IPS DF 6.9 (cell line): ENCODE results near the gene PIP5K1B.
"Not testable (repeated sequence)": the region's sequence is repeated elsewhere in the genome, so short reads cannot be mapped to it uniquely, and the experiment has no call there.

ENCODE experiments used
- DNase-seq: peaks from one replicate; pipeline ENCODE4 v3.0.0-alpha.2; 2013; ENCODE audit warnings: low read depth, low spot score
- H3K27ac ChIP-seq: one replicate; pipeline ENCODE4 v1.5.1; 2013; ENCODE audit warnings: low read length, control low read depth
- H3K27me3 ChIP-seq: 2 replicates; pipeline ENCODE4 v1.6.1; 2013; ENCODE audit warnings: mild to moderate bottlenecking, low read length; ENCODE audit not compliant: control insufficient read depth, insufficient read depth
- H3K36me3 ChIP-seq: 2 replicates; pipeline ENCODE4 v1.6.1; 2013; ENCODE audit warnings: low read length; ENCODE audit not compliant: control insufficient read depth, insufficient read depth
- H3K4me1 ChIP-seq: 2 replicates; pipeline ENCODE4 v1.6.1; 2013; ENCODE audit warnings: low read length; ENCODE audit not compliant: control insufficient read depth, insufficient read depth
- H3K4me3 ChIP-seq: 2 replicates; pipeline ENCODE4 v1.5.1; 2013; ENCODE audit warnings: mild to moderate bottlenecking, low read length
- H3K9me3 ChIP-seq: 2 replicates; pipeline ENCODE4 v1.6.1; 2013; ENCODE audit warnings: low read length, inconsistent platforms; ENCODE audit not compliant: control insufficient read depth, insufficient read depth
- WGBS: extraction: QIAGEN DNeasy Blood & Tissue Kit; methylation state at CpG from one replicate; pipeline ENCODE4 v1.1.7; 2013; ENCODE audit warnings: mixed read lengths, missing lambda C conversion rate; ENCODE audit not compliant: insufficient read length, insufficient coverage; 5-methylcytosine and 5-hydroxymethylcytosine counted together

PIP5K1B gene

DNA sequence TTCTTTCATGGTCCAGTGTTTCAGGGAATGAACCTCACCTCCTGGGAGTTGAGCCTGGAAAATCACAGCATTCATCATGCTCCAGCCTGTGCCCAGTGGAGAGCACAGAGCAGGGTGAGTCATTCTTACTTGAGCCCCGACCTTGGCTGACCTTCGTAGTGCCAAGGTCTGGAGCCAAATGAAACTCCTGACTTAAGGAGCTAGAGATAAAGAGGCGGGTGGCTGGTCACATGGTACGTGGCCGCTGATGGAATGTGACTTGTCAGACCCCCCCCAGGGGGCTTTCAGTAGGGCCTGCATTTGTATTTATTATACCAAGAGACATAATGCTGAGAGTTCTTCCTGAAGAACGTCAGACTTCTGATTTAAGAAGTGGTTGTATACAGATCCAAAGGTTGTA lies 15.0 kb upstream of the PIP5K1B start:
- no peak for DNase-seq
- H3K36me3 ChIP-seq, result no peaks in the 10 kb centered on the region
- no peak overlapping the region for H3K27ac ChIP-seq
- no peaks in the 10 kb centered on the region for H3K9me3 ChIP-seq
- H3K4me1 ChIP-seq, result no peaks in the 10 kb centered on the region
- H3K4me3 ChIP-seq, result no peak overlapping the region
- no CpG with 5 or more reads among the region's 6 CpGs for WGBS
- H3K27me3 ChIP-seq, result no peaks in the 10 kb centered on the region

DNA sequence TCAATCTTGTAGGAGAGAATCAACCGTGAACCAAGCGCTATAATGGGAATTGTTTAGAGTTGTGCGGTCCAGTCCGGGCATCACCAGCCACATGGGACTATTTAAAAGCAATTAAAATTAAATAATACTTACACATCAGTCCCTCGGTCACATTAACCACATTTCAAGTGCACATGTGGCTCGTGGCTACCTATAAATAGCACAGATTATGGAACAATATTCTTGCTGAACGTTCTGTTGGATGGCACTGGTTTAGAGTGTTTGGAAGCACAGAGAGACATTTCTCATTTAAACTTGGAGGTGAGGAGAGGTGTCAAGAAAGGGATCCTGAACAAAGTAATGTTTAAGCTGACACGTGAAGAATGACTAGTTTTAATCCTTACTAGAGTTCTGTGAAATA lies 12.5 kb upstream of the PIP5K1B start:
- no peaks in the 10 kb centered on the region for H3K36me3 ChIP-seq
- H3K27ac ChIP-seq, result no peak overlapping the region
- no peak for DNase-seq
- H3K9me3 ChIP-seq, result no peaks in the 10 kb centered on the region
- no peak overlapping the region for H3K4me3 ChIP-seq
- no peaks in the 10 kb centered on the region for H3K27me3 ChIP-seq
- WGBS, result no CpG with 5 or more reads among the region's 8 CpGs
- H3K4me1 ChIP-seq, result no peaks in the 10 kb centered on the region

DNA sequence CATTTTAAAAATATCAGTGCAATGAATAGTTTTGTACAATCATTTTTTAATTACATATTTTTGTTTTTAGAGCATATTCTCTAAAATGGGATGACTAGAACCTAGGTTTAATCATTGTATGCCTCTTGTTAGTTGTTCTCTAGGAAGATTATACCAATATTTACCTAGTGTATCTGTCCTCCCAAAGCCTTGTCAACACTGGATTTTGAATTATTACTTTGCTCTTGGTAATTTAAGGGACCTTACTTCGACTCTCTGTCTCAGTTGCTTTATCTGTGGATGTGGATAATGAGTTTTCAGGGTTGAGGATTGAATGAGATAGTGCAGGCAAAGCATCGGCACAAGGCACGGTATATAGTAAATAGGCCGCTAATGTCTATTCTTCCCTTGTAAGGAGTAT lies 10.9 kb upstream of the PIP5K1B start:
- H3K27ac ChIP-seq, result no peak overlapping the region
- H3K36me3 ChIP-seq, result no peaks in the 10 kb centered on the region
- WGBS, result no CpG with 5 or more reads among the region's 4 CpGs
- no peaks in the 10 kb centered on the region for H3K27me3 ChIP-seq
- no peak for DNase-seq
- no peaks in the 10 kb centered on the region for H3K9me3 ChIP-seq
- H3K4me3 ChIP-seq, result no peak overlapping the region
- no peaks in the 10 kb centered on the region for H3K4me1 ChIP-seq

DNA sequence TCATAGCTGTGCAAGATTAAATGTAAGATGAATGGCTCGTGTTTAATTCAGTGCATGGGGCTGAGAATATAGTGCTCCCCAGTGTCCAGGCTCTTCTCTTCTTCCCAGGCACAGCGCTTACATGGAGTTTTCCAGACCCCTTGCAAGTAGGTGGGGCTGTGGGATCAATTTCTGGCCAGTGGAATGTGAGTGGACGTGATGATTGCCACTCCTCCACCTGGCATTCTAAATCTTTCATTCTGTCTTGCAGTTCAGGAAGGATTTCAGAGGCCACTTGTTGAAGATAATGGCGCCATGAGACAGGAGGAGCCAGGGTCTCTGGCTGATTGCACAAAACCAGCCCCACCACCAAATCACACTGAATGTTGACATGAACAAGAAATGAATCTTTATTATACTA lies 7.2 kb upstream of the PIP5K1B start:
- no peak overlapping the region for H3K4me3 ChIP-seq
- no peaks in the 10 kb centered on the region for H3K4me1 ChIP-seq
- no peaks in the 10 kb centered on the region for H3K27me3 ChIP-seq
- no CpG with 5 or more reads among the region's 4 CpGs for WGBS
- no peaks in the 10 kb centered on the region for H3K36me3 ChIP-seq
- DNase-seq, result no peak
- no peaks in the 10 kb centered on the region for H3K9me3 ChIP-seq
- no peak overlapping the region for H3K27ac ChIP-seq

DNA sequence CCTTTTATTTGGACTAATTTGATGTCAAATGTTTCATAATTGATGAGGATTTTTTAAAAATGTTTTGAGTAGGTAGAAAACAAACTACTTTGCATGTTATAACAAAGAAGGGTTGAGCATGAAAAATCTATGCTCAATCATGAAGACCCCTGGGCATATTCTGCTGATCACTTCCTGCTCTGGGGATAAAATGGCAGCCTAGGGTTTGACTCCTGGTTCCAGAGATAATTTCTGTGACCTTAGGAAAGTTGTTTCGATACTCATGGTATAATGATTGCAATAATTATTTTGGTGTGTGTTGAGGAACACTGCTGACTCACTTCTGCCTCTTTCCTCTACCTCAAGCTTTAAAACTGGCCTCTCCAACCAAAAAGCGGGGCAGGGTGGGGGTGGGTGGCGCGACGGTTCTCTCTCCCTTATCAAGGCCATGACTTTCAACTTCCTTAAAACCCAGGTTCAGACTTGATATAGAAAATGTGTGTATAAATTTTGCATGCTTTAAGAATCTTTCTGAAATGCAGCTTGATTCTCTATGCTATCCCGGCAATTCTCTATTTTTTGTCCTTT lies 6.0 kb upstream of the PIP5K1B start:
- no peak overlapping the region for H3K4me3 ChIP-seq
- peaks cover 2% of the 10 kb centered on the region; the same call in 1 of the 2 replicates for H3K27me3 ChIP-seq
- H3K27ac ChIP-seq, result no peak overlapping the region
- WGBS, result no CpG with 5 or more reads among the region's 6 CpGs
- DNase-seq, result no peak
- H3K9me3 ChIP-seq, result no peaks in the 10 kb centered on the region
- H3K36me3 ChIP-seq, result no peaks in the 10 kb centered on the region
- no peaks in the 10 kb centered on the region for H3K4me1 ChIP-seq

DNA sequence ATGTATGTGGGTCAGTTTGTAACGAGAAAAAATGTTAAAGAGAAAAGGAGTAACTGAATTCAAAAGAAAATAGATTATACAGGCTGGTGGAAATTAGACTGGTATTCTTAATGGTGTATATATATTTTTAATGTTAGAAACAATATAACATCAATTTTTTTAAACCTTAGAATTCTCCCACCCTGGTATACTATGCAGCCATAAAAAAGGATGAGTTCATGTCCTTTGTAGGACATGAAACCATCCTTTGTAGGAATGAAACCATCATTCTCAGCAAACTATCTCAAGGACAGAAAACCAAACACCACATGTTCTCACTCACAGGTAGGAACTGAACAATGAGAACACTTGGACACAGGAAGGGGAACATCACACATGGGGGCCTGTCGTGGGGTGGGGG lies 5.4 kb upstream of the PIP5K1B start:
- DNase-seq, H3K4me1 ChIP-seq, H3K27ac ChIP-seq, H3K36me3 ChIP-seq, H3K4me3 ChIP-seq, H3K27me3 ChIP-seq, H3K9me3 ChIP-seq: not testable (repeated sequence)
- 100% methylated on average over 1 of the region's 2 CpGs for WGBS

DNA sequence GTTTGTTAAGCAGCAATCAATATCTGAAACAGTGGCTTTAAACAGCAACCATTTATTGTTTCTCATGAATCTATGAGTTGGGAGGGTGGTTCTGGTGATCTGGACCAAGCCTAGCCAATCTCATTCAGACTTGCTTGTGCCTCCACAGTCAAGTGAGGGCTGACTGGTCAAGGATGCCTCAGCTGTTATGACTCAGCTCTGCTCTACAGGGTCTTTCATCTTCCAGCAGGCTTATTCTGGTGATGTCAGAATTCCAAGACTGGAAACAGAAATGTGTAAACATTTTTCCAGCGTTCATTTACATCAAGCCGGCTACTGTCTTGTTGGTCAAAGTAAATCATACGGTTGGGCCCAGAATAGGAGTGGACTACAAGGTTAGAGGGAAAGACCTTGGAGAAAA lies 2.5 kb upstream of the PIP5K1B start:
- Histone ChIP-seq H3K4me3 (no peak overlapping the region), H3K27me3 (peaks cover 14% of the 10 kb centered on the region; the same call in 1 of the 2 replicates)

DNA sequence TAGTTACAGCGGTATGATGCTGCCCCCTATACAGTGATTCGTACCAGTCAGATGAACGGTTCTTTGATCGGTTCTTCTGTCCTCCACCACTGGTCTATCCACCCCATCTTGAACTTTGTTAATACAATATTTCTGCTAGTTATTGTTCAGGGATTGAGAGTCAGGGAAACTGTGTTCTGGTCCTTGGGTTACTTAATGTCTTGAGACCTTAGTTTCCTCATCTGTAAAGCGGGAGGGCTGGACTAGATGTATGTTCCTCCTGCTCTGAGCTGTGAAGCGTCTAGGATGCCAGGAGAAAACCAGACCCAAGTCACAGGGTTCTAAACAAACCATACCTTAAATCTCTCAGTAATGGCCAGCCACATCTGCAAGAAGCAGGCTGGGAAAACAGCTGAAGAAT lies 1.4 kb upstream of the PIP5K1B start:
- no CpG with 5 or more reads among the region's 6 CpGs for WGBS
- no peak for DNase-seq
- no peaks in the 10 kb centered on the region for H3K4me1 ChIP-seq
- H3K27ac ChIP-seq, result no peak overlapping the region
- peaks cover 14% of the 10 kb centered on the region; the same call in 1 of the 2 replicates for H3K27me3 ChIP-seq
- no peaks in the 10 kb centered on the region for H3K9me3 ChIP-seq
- H3K4me3 ChIP-seq, result no peak overlapping the region
- H3K36me3 ChIP-seq, result no peaks in the 10 kb centered on the region

More for the DNA sequence above, 2.5 kb upstream of the PIP5K1B start:
- no peak for DNase-seq
- H3K27ac ChIP-seq, result no peak overlapping the region
- no peaks in the 10 kb centered on the region for H3K9me3 ChIP-seq
- no peaks in the 10 kb centered on the region for H3K36me3 ChIP-seq
- WGBS, result no CpG with 5 or more reads among the region's 3 CpGs
- H3K4me1 ChIP-seq, result no peaks in the 10 kb centered on the region

DNA sequence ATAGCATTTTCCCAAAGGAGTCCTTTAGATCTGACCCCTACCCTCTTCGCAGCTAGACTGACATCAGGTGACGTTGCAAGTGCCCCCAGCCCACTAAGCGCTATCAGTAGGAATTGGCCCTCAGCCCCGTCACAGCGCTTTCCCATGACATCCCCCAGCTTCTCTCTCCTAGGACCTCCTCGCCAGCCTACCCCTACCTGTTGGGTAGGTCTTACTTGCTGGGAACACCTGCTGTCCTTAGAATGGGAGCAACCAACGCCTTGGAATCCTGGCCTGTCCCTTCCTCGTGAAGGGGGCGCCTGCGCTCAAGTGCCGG lies 584 bp upstream of the PIP5K1B start:
- no peaks in the 10 kb centered on the region for H3K4me1 ChIP-seq
- H3K9me3 ChIP-seq, result no peaks in the 10 kb centered on the region
- H3K27me3 ChIP-seq, result peaks cover 14% of the 10 kb centered on the region; the same call in 1 of the 2 replicates
- no CpG with 5 or more reads among the region's 11 CpGs for WGBS
- H3K36me3 ChIP-seq, result no peaks in the 10 kb centered on the region
- no peak for DNase-seq
- H3K4me3 ChIP-seq, result peak overlapping the region; percentile 75; the same call in 1 of the 2 replicates
- H3K27ac ChIP-seq, result no peak overlapping the region

DNA sequence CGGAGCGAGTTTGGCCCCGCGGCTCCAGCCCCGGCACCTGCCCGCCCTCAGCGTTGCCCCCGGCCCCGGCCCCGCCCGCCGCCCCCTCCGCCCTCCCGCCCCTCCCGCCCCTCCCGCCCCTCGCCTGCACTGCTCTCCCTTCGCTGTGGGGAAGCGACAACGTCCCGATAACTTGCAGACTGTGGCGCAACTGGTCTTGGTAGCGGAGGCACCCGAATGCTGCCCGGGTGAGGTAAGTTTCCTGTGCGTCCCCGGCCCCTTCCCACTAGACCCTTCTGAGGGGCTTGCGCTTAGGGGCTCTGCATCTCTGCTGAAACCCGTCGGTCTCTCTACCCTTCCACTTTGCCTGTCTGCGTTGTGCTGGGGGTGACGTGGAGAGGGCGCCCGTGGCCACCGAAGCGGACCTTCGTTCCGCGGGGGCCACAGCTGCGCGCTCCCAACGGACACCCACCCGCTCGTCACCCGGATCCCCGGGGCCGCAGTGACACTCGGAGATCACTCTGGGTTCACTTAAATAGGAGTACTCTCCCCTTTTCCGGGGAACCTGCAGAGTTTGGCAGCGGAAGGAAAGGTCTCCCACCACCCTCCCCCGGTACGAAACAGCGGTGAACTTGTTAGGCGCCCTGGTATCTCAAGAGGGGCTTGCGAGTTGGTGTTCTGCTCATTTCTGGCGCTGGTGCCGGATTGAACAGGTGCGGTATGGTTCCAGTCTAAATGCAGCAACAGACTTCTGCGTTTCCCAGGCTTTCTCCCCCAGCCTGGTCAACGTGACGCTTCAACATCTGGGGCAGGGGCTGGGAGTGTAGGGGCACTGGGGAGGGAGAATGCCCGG lies 707 bp downstream of the PIP5K1B start:
- Histone ChIP-seq H3K27me3 (peaks cover 14% of the 10 kb centered on the region; the same call in 1 of the 2 replicates), H3K4me1 (no peaks in the 10 kb centered on the region), H3K27ac (no peak overlapping the region), H3K36me3 (no peaks in the 10 kb centered on the region), H3K4me3 (peak overlapping the region; percentile 75; the same call in 1 of the 2 replicates), H3K9me3 (no peaks in the 10 kb centered on the region)
- WGBS, result no CpG with 5 or more reads among the region's 62 CpGs
- no peak for DNase-seq
